Tibial artery (tissue), 4 donors: ENCODE results near the gene TSPAN18.

Experiments
- DNase-seq, 2 donors: peaks; one replicate each; pipeline ENCODE4 v3.0.0-alpha.2; 2019
- H3K27ac ChIP-seq, 2 donors: fragments of 200-600 bp; sonication (generic) in 1 of 2; 1 replicate in 1 of 2; 2 replicates in 1 of 2; pipeline ENCODE4 v1.5.1; 2018 to 2019; ENCODE audit warnings: mild to moderate bottlenecking in 1 of 2
- H3K27me3 ChIP-seq, 2 donors: fragments of 200-600 bp; sonication (generic) in 1 of 2; one replicate each; pipeline versions ENCODE4 v1.5.1 to v1.6.0; 2016 to 2019
- H3K36me3 ChIP-seq, 3 donors: fragments of 200-600 bp; sonication (generic) in 2 of 3; one replicate each; pipeline ENCODE4 v1.5.1; 2016 to 2019; ENCODE audit warnings: mild to moderate bottlenecking in 2 of 3
- H3K4me1 ChIP-seq, 4 donors: fragments of 200-600 bp; sonication (generic) in 2 of 4; 1 replicate in 3 of 4; 2 replicates in 1 of 4; pipeline ENCODE4 v1.5.1; 2016 to 2019
- H3K4me3 ChIP-seq, 2 donors: fragments of 200-600 bp; sonication (generic) in 1 of 2; 1 replicate in 1 of 2; 2 replicates in 1 of 2; pipeline ENCODE4 v1.5.1; 2018 to 2019; ENCODE audit warnings: mild to moderate bottlenecking in 2 of 2
- H3K9me3 ChIP-seq, 3 donors: fragments of 200-600 bp; sonication (generic) in 1 of 3; one replicate each; pipeline ENCODE4 v1.5.1; 2016 to 2019
- CTCF ChIP-seq, 2 experiments: fragments of 200-600 bp in 1 of 2; fragments of 450-650 bp in 1 of 2; IDR thresholded peaks; one replicate each; pipeline ENCODE4 v1.5.1; 2017 to 2019; ENCODE audit warnings: antibody characterized with exemption in 2 of 2, mild to moderate bottlenecking in 1 of 2, moderate library complexity in 1 of 2
- intact Hi-C: fragments of 100-400 bp; cut with DNase I; formaldehyde crosslinking; loops from one replicate; pipeline ENCODE4 v1.15.0; 2023; ENCODE audit warnings: low total_unique reads

Gene TSPAN18

GRCh38 chr11:44732564-44732963, 5.8 kb downstream of the TSPAN18 start:
- peaks cover 0 to 38% (median 22%) of the 10 kb centered on the region in 4 donors for H3K4me1 ChIP-seq
- H3K36me3 ChIP-seq = no peaks in the 10 kb centered on the region
- intact Hi-C loops = no loop called here
- DNase-seq = no peak
- TF ChIP-seq CTCF (IDR thresholded peaks at IDR 0.05) = no peak
- H3K4me3 ChIP-seq = no peak overlapping the region
- no peak overlapping the region for H3K27ac ChIP-seq
- peaks cover 0 to under 1% of the 10 kb centered on the region in 2 donors for H3K27me3 ChIP-seq
- no peaks in the 10 kb centered on the region for H3K9me3 ChIP-seq

GRCh38 chr11:44733877-44734276, 7.1 kb downstream of the TSPAN18 start:
- Histone ChIP-seq H3K27ac (no peak overlapping the region), H3K27me3 (no peaks in the 10 kb centered on the region), H3K4me1 (peaks cover 0 to 26% (median 12%) of the 10 kb centered on the region in 4 donors), H3K4me3 (no peak overlapping the region), H3K9me3 (no peaks in the 10 kb centered on the region), H3K36me3 (no peaks in the 10 kb centered on the region)
- DNase-seq = no peak
- no peak for TF ChIP-seq CTCF (IDR thresholded peaks at IDR 0.05)
- intact Hi-C loops = no loop called here

DNA sequence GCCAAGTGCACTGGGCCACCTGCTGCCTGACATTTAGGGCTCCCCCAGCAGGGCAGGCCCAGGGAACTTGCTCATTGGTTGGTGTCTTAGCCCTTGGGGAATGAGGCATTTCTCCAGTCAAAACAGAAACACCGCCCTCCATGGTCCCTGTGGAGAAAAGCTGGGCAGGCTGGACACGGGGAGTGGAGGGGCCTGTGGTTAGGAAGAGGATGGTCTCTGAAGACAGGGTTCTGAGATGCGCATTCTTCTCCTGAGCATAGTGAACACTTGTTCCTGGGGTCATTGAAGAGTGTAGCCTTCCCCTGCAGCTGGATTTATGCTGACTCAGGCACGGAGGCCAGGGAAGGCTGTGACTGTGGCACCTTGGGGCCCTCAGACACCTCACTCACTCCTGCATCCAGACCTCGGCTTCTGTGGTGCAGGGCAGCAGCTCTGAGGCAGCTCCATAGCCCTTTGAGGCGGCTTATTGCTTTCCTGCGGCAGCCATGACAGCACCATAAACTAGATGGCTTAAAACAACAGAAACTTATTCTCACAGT, 8.2 kb downstream of the TSPAN18 start:
- intact Hi-C loops = no loop called here
- no peak for DNase-seq
- H3K27ac ChIP-seq = peak overlapping the region; percentile 8 to 22

DNA sequence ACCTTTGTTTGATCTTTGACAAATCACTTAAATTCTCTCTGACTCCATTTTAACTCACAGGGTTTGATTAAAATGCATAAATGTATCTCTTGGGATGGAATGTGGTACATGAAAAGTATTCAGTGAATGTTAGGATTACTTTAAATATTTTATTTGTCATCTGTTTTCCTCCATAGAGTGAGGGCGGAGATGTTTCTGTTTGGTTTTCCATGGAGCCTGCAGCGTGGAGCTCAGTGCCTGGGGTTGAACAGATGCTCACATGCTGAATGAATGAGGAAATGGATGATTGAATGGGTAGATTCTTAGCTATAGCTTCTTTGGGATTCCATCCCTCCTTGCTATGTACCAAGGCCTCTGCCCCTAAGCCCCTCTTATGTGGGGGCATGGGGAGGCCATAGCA, 10.0 kb downstream of the TSPAN18 start:
- intact Hi-C loops = no loop called here
- H3K27me3 ChIP-seq = no peaks in the 10 kb centered on the region
- H3K9me3 ChIP-seq = no peaks in the 10 kb centered on the region
- DNase-seq = no peak
- no peaks in the 10 kb centered on the region for H3K36me3 ChIP-seq
- TF ChIP-seq CTCF (IDR thresholded peaks at IDR 0.05) = no peak
- no peak overlapping the region for H3K4me3 ChIP-seq
- no peak overlapping the region for H3K27ac ChIP-seq
- peaks cover 0 to 18% (median 9%) of the 10 kb centered on the region in 4 donors for H3K4me1 ChIP-seq

More for the DNA sequence above, 8.2 kb downstream of the TSPAN18 start:
- Histone ChIP-seq H3K27me3 (no peaks in the 10 kb centered on the region), H3K4me3 (no peak overlapping the region), H3K9me3 (no peaks in the 10 kb centered on the region), H3K4me1 (peaks cover 0 to 18% (median 9%) of the 10 kb centered on the region in 4 donors), H3K36me3 (no peaks in the 10 kb centered on the region)
- TF ChIP-seq CTCF (IDR thresholded peaks at IDR 0.05) = no peak

DNA sequence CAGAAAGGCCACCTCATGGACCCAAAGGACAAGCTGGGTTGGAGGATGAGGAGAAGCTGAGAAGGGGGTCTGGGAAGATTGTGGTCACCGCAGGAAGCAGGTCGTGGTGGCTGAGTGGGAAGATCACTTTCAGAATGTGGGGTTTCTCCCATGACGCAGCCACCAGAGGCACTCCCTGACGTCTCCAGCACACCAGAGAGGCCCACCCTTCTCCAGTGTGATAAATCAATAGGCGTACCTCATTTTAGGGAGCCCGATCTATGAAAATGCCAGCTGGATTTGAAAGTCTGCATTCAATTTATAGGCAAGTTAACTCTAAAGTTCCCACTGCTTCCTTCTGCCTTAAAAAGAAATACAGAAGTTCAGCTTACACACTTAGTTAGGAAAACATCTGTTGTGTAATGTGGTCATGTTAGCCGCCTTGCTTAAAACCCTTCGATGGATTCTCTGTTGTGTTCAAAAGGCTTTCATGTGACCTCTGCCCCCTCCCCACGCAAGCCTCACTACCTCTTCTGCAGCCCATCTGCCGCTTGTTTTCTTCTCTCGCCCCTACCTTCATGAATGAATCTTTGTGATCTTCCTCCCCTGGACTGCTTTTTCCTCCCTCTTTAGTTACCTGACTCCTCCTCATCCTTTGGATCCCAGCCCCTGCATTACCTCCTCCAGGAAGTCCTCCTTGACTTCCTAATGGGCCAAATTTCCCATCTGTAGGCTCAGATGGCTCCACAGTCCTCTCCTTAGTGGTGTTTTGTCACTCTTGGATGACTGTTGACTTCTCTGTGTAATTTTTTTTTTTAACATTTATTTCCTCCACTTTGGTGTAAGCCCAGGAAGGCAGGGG, 10.7 kb downstream of the TSPAN18 start:
- H3K27ac ChIP-seq = no peak overlapping the region
- peaks cover 0 to 18% (median 9%) of the 10 kb centered on the region in 4 donors for H3K4me1 ChIP-seq
- H3K27me3 ChIP-seq = no peaks in the 10 kb centered on the region
- no peaks in the 10 kb centered on the region for H3K9me3 ChIP-seq
- intact Hi-C loops = no loop called here
- no peak for TF ChIP-seq CTCF (IDR thresholded peaks at IDR 0.05)
- H3K36me3 ChIP-seq = no peaks in the 10 kb centered on the region
- DNase-seq = no peak
- H3K4me3 ChIP-seq = no peak overlapping the region
